GM12878 (cell line): Measurements from ENCODE around the gene NPC1. TPM values are rescaled to one million over a fixed set of nuclear protein-coding genes. Genes with fewer than 3 reads are reported as not detected.
A peak's percentile ranks its signal among the peaks of the same experiment; 100 is the strongest.

ENCODE experiments used
- CREB1 ChIP-seq: IDR thresholded peaks from 2 replicates; pipeline ENCODE4 v1.6.1; 2012; ENCODE audit warnings: low read depth, mild to moderate bottlenecking, inconsistent platforms
- EGR1 ChIP-seq, 2 experiments: IDR thresholded peaks; 1 replicate in 1 of 2; 2 replicates in 1 of 2; pipeline ENCODE4 v1.6.1; 2011 to 2012; ENCODE audit warnings: low read depth in 2 of 2, low read length in 2 of 2, borderline replicate concordance in 1 of 2, mild to moderate bottlenecking in 1 of 2, moderate library complexity in 1 of 2
- HDAC6 ChIP-seq: fragments of 200-600 bp; sonication (generic); IDR thresholded peaks from one replicate; pipeline ENCODE4 v1.8.0; 2017; ENCODE audit warnings: antibody characterized with exemption; ENCODE audit not compliant: unreplicated experiment
- PAX5 ChIP-seq: IDR thresholded peaks from 2 replicates; pipeline ENCODE4 v1.6.1; 2011; ENCODE audit warnings: low read depth, low read length, borderline replicate concordance
- SIX5 ChIP-seq: IDR thresholded peaks from 2 replicates; pipeline ENCODE4 v1.6.1; 2011; ENCODE audit warnings: mild to moderate bottlenecking, low read depth, low read length, moderate library complexity; ENCODE audit not compliant: severe bottlenecking
- STAT1 ChIP-seq: fragments of 450-650 bp; conservative IDR thresholded peaks from 2 replicates; pipeline ENCODE4 v1.6.1; 2014; ENCODE audit warnings: antibody characterized with exemption, mild to moderate bottlenecking
- ZNF274 ChIP-seq: IDR thresholded peaks from one replicate; pipeline ENCODE4 v1.8.0; 2011; ENCODE audit not compliant: insufficient read length, insufficient read depth
- polyA plus RNA-seq, 11 experiments: library from polyadenylated mRNA; depleted of rRNA in 4 of 11; unstranded in 6 of 11; stranded (reverse) in 5 of 11; fragments of >200 nt; fragmentation: Nextera tagmentation in 4 of 11; fragmentation: Illumina TruSeq in 1 of 11; extraction: Ambion mirVana in 4 of 11; extraction: Trizol in 1 of 11; gene quantifications; 1 replicate in 1 of 11; 2 replicates in 10 of 11; pipeline versions ENCODE4 v1.2.1 to v1.2.3, GENCODE V29; 2011 to 2016; ENCODE audit warnings: inconsistent platforms in 2 of 11, missing spikeins in 2 of 11, low read depth in 1 of 11
- total RNA-seq, 4 experiments: library from RNA; depleted of rRNA in 3 of 4; stranded (reverse); fragments of >200 nt in 3 of 4; fragmentation: Illumina TruSeq in 1 of 4; extraction: Trizol in 1 of 4; gene quantifications; 2 replicates each; pipeline versions ENCODE4 v1.2.1 to v1.2.3, GENCODE V29; 2013 to 2021
- TF ChIP-seq, protein P1 (sequence below), 3 experiments: IDR thresholded peaks in 2 of 3; conservative IDR thresholded peaks in 1 of 3; 2 replicates each; pipeline ENCODE4 v1.5.1; 2011; ENCODE audit warnings: low read depth in 3 of 3, low read length in 3 of 3, mild to moderate bottlenecking in 3 of 3, control low read depth in 2 of 3, moderate library complexity in 2 of 3, inconsistent platforms in 1 of 3, mixed read lengths in 1 of 3; ENCODE audit not compliant: control insufficient read depth in 2 of 3, insufficient read depth in 1 of 3; ENCODE audit errors: extremely low read depth in 1 of 3
- TF ChIP-seq, protein P2 (sequence below): fragments of 150-350 bp; IDR thresholded peaks from 2 replicates; pipeline ENCODE4 v1.6.1; 2016; ENCODE audit warnings: low read depth, low read length

NPC1 gene
- total and polyA plus RNA-seq, 10 of the 15 experiments (the other 5 are each of a cell fraction or from before 2014, with no cell fraction given): 10.1 to 45.2 (median 19.4) TPM

DNA sequence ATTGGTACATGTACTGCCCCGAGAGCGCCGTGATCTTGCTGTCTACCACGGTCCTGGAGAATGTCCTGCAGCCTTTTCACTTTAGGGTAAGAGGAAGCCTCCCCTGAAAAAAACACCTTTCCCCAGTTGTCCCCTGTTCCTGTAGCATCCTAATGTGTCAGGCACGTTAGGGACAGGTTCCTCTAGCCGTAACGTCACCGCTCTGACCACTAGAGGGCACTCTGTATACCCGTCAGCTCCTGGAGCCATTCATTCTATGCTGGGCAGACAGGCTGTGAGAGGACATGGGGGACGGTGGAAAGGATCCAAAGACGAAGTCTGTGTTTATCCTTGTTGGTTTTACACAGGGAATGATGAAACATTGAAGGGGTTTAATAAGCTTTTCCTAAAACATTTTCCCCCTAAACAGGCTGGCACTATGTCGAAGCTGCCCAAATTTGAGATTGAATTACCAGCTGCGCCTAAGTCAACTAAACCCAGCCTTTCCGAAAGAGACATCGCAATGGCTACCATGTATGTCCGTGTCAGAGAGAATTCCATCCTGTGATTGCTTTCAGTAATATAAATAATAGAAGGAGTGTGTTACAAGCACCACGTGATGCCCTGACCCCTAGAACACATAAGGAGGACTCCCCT, 70.3 kb downstream of the NPC1 start (continued):
- TF ChIP-seq STAT1 (no peak), SIX5 (no peak), ZNF274 (no peak), HDAC6 (no peak), CREB1 (0 out of 2 replicates have a peak, but pooled peaks have one; percentile 23), PAX5 (no peak), EGR1 (IDR thresholded peaks at IDR 0.05; ENCODE audit: borderline replicate concordance in 1 of 2, low read depth in 2 of 2, low read length in 2 of 2) (no peak)
- TF ChIP-seq, protein P1, sequence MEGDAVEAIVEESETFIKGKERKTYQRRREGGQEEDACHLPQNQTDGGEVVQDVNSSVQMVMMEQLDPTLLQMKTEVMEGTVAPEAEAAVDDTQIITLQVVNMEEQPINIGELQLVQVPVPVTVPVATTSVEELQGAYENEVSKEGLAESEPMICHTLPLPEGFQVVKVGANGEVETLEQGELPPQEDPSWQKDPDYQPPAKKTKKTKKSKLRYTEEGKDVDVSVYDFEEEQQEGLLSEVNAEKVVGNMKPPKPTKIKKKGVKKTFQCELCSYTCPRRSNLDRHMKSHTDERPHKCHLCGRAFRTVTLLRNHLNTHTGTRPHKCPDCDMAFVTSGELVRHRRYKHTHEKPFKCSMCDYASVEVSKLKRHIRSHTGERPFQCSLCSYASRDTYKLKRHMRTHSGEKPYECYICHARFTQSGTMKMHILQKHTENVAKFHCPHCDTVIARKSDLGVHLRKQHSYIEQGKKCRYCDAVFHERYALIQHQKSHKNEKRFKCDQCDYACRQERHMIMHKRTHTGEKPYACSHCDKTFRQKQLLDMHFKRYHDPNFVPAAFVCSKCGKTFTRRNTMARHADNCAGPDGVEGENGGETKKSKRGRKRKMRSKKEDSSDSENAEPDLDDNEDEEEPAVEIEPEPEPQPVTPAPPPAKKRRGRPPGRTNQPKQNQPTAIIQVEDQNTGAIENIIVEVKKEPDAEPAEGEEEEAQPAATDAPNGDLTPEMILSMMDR (IDR thresholded peaks at IDR 0.05 in 2 of 3, conservative IDR thresholded peaks at IDR 0.05 in 1 of 3; ENCODE audit: control insufficient read depth in 2 of 3, extremely low read depth in 1 of 3, insufficient read depth in 1 of 3, low read depth in 3 of 3, low read length in 3 of 3): peak; percentile 89 to 97 (median 94)
- TF ChIP-seq, protein P2, sequence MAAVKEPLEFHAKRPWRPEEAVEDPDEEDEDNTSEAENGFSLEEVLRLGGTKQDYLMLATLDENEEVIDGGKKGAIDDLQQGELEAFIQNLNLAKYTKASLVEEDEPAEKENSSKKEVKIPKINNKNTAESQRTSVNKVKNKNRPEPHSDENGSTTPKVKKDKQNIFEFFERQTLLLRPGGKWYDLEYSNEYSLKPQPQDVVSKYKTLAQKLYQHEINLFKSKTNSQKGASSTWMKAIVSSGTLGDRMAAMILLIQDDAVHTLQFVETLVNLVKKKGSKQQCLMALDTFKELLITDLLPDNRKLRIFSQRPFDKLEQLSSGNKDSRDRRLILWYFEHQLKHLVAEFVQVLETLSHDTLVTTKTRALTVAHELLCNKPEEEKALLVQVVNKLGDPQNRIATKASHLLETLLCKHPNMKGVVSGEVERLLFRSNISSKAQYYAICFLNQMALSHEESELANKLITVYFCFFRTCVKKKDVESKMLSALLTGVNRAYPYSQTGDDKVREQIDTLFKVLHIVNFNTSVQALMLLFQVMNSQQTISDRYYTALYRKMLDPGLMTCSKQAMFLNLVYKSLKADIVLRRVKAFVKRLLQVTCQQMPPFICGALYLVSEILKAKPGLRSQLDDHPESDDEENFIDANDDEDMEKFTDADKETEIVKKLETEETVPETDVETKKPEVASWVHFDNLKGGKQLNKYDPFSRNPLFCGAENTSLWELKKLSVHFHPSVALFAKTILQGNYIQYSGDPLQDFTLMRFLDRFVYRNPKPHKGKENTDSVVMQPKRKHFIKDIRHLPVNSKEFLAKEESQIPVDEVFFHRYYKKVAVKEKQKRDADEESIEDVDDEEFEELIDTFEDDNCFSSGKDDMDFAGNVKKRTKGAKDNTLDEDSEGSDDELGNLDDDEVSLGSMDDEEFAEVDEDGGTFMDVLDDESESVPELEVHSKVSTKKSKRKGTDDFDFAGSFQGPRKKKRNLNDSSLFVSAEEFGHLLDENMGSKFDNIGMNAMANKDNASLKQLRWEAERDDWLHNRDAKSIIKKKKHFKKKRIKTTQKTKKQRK: no peak
